ENCODE results near the gene RPRD1B.

DNA sequence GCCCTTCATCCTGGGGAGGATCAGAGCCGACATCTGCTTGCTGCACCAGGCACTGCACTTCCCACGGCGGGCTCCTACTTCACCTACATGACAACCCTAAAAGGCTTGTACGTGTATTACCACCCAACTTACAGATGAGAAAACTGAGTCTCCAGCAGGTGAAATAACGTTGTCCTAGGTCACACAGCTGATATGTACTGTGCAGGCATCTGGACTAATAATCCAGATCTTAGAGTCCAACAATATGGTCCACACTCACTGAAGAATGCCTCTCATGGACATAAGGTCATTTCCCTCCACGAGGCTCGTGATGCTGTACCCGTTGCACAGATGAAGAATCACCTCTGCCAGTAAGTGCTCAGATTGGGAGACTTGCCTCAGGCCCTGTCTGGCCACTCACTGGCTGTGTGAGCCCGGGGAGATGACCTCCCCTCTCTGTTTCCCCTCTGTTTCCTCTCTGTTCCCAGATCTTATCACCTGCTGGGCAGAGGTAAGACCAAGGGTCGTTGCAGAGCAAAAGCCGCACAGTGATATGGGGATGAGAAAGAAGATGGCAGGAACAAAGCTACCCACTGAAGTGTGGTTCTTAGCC lies 99.5 kb downstream of the RPRD1B start:
- TF ChIP-seq, protein P1, sequence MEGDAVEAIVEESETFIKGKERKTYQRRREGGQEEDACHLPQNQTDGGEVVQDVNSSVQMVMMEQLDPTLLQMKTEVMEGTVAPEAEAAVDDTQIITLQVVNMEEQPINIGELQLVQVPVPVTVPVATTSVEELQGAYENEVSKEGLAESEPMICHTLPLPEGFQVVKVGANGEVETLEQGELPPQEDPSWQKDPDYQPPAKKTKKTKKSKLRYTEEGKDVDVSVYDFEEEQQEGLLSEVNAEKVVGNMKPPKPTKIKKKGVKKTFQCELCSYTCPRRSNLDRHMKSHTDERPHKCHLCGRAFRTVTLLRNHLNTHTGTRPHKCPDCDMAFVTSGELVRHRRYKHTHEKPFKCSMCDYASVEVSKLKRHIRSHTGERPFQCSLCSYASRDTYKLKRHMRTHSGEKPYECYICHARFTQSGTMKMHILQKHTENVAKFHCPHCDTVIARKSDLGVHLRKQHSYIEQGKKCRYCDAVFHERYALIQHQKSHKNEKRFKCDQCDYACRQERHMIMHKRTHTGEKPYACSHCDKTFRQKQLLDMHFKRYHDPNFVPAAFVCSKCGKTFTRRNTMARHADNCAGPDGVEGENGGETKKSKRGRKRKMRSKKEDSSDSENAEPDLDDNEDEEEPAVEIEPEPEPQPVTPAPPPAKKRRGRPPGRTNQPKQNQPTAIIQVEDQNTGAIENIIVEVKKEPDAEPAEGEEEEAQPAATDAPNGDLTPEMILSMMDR (CRISPR knock-in tag; IDR thresholded peaks at IDR 0.05): no peak
- TF ChIP-seq, protein P2, sequence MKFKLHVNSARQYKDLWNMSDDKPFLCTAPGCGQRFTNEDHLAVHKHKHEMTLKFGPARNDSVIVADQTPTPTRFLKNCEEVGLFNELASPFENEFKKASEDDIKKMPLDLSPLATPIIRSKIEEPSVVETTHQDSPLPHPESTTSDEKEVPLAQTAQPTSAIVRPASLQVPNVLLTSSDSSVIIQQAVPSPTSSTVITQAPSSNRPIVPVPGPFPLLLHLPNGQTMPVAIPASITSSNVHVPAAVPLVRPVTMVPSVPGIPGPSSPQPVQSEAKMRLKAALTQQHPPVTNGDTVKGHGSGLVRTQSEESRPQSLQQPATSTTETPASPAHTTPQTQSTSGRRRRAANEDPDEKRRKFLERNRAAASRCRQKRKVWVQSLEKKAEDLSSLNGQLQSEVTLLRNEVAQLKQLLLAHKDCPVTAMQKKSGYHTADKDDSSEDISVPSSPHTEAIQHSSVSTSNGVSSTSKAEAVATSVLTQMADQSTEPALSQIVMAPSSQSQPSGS (CRISPR knock-in tag; IDR thresholded peaks at IDR 0.05): no peak
- TF ChIP-seq ZKSCAN5 (CRISPR knock-in tag; IDR thresholded peaks at IDR 0.05) (no peak), CHD4 (IDR thresholded peaks at IDR 0.05; ENCODE audit: borderline replicate concordance, low read length) (no peak; the same call in 1 of the 2 replicates), ZNF747 (CRISPR knock-in tag; IDR thresholded peaks at IDR 0.05; ENCODE audit: borderline replicate concordance) (no peak), NFIC (IDR thresholded peaks at IDR 0.05; ENCODE audit: low read length) (no peak), ZBTB38 (CRISPR knock-in tag; IDR thresholded peaks at IDR 0.05) (no peak), ZNF841 (CRISPR knock-in tag; IDR thresholded peaks at IDR 0.05; ENCODE audit: borderline replicate concordance) (no peak)
- TF ChIP-seq, protein P3, sequence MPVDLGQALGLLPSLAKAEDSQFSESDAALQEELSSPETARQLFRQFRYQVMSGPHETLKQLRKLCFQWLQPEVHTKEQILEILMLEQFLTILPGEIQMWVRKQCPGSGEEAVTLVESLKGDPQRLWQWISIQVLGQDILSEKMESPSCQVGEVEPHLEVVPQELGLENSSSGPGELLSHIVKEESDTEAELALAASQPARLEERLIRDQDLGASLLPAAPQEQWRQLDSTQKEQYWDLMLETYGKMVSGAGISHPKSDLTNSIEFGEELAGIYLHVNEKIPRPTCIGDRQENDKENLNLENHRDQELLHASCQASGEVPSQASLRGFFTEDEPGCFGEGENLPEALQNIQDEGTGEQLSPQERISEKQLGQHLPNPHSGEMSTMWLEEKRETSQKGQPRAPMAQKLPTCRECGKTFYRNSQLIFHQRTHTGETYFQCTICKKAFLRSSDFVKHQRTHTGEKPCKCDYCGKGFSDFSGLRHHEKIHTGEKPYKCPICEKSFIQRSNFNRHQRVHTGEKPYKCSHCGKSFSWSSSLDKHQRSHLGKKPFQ (CRISPR knock-in tag; IDR thresholded peaks at IDR 0.05; ENCODE audit: insufficient replicate concordance): no peak
- TF ChIP-seq, protein P4, sequence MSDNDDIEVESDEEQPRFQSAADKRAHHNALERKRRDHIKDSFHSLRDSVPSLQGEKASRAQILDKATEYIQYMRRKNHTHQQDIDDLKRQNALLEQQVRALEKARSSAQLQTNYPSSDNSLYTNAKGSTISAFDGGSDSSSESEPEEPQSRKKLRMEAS (IDR thresholded peaks at IDR 0.05): 0 out of 2 replicates have a peak, but pooled peaks have one; percentile 10
- TF ChIP-seq, protein P5, sequence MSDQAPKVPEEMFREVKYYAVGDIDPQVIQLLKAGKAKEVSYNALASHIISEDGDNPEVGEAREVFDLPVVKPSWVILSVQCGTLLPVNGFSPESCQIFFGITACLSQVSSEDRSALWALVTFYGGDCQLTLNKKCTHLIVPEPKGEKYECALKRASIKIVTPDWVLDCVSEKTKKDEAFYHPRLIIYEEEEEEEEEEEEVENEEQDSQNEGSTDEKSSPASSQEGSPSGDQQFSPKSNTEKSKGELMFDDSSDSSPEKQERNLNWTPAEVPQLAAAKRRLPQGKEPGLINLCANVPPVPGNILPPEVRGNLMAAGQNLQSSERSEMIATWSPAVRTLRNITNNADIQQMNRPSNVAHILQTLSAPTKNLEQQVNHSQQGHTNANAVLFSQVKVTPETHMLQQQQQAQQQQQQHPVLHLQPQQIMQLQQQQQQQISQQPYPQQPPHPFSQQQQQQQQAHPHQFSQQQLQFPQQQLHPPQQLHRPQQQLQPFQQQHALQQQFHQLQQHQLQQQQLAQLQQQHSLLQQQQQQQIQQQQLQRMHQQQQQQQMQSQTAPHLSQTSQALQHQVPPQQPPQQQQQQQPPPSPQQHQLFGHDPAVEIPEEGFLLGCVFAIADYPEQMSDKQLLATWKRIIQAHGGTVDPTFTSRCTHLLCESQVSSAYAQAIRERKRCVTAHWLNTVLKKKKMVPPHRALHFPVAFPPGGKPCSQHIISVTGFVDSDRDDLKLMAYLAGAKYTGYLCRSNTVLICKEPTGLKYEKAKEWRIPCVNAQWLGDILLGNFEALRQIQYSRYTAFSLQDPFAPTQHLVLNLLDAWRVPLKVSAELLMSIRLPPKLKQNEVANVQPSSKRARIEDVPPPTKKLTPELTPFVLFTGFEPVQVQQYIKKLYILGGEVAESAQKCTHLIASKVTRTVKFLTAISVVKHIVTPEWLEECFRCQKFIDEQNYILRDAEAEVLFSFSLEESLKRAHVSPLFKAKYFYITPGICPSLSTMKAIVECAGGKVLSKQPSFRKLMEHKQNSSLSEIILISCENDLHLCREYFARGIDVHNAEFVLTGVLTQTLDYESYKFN (CRISPR knock-in tag; conservative IDR thresholded peaks at IDR 0.05): no peak
